ENCODE results near the gene RBBP5.

DNA sequence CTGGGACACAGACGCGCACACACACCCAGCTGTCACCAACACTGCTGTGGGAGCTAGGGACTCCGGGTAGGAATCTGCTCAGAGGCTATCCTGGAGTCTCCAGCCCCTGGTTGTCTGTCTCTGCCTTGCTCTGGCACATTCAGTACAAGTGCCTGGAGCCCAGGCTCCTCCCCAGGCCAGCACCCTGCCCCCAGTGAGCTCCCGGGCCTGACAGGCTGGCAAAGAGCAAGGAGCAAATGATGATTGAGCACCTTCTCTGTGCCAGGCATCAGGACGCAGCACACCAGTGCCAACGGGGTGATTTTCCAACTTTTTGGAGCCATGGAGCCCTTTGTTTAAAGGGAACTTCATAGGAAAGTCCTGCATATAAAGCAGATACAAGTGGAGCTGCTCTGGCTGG lies 72.3 kb downstream of the RBBP5 start:
- TF ChIP-seq, protein P1, sequence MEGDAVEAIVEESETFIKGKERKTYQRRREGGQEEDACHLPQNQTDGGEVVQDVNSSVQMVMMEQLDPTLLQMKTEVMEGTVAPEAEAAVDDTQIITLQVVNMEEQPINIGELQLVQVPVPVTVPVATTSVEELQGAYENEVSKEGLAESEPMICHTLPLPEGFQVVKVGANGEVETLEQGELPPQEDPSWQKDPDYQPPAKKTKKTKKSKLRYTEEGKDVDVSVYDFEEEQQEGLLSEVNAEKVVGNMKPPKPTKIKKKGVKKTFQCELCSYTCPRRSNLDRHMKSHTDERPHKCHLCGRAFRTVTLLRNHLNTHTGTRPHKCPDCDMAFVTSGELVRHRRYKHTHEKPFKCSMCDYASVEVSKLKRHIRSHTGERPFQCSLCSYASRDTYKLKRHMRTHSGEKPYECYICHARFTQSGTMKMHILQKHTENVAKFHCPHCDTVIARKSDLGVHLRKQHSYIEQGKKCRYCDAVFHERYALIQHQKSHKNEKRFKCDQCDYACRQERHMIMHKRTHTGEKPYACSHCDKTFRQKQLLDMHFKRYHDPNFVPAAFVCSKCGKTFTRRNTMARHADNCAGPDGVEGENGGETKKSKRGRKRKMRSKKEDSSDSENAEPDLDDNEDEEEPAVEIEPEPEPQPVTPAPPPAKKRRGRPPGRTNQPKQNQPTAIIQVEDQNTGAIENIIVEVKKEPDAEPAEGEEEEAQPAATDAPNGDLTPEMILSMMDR (IDR thresholded peaks at IDR 0.05): no peak
- no peak for TF ChIP-seq POLR2A (IDR thresholded peaks at IDR 0.05)
